ENCODE results near the gene MYMK. TPM values are rescaled to one million over a fixed set of nuclear protein-coding genes. Genes with fewer than 3 reads are reported as not detected.

MYMK gene
- total and polyA plus RNA-seq, 2 experiments from 2014 or later, result not detected

DNA sequence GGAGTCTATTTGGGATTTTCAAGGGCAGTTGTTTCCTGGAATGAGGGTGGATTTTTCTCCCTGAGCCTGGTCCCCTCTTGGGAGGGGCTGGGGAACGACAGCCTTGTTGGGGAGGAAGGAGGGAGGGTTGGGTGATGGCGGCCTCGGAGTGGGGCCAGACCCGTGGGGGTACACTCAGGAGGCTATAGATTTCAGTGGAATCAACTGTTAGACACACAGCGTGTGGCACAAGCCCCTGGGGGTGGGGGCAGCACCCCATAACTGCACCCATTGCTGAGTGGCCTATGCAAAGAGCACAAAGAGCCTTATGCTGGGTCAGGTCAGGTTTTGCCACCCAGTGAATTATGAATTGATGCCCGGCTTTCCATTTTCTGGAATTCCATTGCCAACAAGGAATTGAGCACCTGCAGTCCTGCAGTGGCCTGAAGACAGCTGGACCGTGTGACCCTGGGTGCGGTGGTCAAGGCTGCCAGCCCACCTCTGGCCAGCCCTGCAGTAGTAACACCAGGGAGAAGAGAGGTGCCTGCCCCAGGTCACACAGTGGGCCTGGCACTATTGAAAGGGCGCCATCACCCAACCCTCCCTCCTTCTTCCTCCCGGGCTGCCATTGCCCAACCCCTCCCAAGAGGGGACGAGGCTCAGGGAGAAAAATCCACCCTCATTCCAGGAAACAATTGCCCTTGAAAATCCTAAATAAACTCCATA lies 8.4 kb downstream of the MYMK start:
- no peaks in the 10 kb centered on the region for H3K79me2 ChIP-seq (replicated peaks; ENCODE audit: insufficient read depth)
- DNase-seq (ENCODE audit: low spot score), result no peak
- H3K4me2 ChIP-seq, result no peak overlapping the region
- no peak overlapping the region for H3K4me3 ChIP-seq
- no peaks in the 10 kb centered on the region for H3K4me1 ChIP-seq (ENCODE audit: insufficient read depth)
- peaks cover 5% of the 10 kb centered on the region; the same call in 1 of the 2 replicates for H3F3A ChIP-seq (replicated peaks; ENCODE audit: low read depth)
- H2AFZ ChIP-seq, result no peak overlapping the region
- Mint-ChIP-seq H3K27me3 (ENCODE audit: insufficient read depth, low read depth, poor library complexity) (peaks cover 8% of the 10 kb centered on the region), H3K36me3 (ENCODE audit: low read depth) (no peaks in the 10 kb centered on the region), H3K27ac (no peak overlapping the region), H3K4me3 (no peak overlapping the region; the same call in 2 of the 3 replicates), H3K9me3 (no peaks in the 10 kb centered on the region; the same call in 2 of the 3 replicates), H3K4me1 (peaks cover 3% of the 10 kb centered on the region; the same call in 2 of the 3 replicates)
- no peak for TF ChIP-seq JUNB (IDR thresholded peaks at IDR 0.05; ENCODE audit: unreplicated experiment)
- TF ChIP-seq NANOG (IDR thresholded peaks at IDR 0.05; ENCODE audit: borderline replicate concordance), result no peak
- no peak for TF ChIP-seq STAT1 (IDR thresholded peaks at IDR 0.05; ENCODE audit: unreplicated experiment)
- TF ChIP-seq ZNF114 (CRISPR knock-in tag; IDR thresholded peaks at IDR 0.05), result no peak
- TF ChIP-seq, protein P1, sequence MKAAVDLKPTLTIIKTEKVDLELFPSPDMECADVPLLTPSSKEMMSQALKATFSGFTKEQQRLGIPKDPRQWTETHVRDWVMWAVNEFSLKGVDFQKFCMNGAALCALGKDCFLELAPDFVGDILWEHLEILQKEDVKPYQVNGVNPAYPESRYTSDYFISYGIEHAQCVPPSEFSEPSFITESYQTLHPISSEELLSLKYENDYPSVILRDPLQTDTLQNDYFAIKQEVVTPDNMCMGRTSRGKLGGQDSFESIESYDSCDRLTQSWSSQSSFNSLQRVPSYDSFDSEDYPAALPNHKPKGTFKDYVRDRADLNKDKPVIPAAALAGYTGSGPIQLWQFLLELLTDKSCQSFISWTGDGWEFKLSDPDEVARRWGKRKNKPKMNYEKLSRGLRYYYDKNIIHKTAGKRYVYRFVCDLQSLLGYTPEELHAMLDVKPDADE (IDR thresholded peaks at IDR 0.05), result no peak
- no peak for TF ChIP-seq CREB1 (CRISPR knock-in tag; IDR thresholded peaks at IDR 0.05; ENCODE audit: low read depth)
- TF ChIP-seq EZH2phosphoT487 (IDR thresholded peaks at IDR 0.05; ENCODE audit: unreplicated experiment), result no peak
- TF ChIP-seq, protein P2, sequence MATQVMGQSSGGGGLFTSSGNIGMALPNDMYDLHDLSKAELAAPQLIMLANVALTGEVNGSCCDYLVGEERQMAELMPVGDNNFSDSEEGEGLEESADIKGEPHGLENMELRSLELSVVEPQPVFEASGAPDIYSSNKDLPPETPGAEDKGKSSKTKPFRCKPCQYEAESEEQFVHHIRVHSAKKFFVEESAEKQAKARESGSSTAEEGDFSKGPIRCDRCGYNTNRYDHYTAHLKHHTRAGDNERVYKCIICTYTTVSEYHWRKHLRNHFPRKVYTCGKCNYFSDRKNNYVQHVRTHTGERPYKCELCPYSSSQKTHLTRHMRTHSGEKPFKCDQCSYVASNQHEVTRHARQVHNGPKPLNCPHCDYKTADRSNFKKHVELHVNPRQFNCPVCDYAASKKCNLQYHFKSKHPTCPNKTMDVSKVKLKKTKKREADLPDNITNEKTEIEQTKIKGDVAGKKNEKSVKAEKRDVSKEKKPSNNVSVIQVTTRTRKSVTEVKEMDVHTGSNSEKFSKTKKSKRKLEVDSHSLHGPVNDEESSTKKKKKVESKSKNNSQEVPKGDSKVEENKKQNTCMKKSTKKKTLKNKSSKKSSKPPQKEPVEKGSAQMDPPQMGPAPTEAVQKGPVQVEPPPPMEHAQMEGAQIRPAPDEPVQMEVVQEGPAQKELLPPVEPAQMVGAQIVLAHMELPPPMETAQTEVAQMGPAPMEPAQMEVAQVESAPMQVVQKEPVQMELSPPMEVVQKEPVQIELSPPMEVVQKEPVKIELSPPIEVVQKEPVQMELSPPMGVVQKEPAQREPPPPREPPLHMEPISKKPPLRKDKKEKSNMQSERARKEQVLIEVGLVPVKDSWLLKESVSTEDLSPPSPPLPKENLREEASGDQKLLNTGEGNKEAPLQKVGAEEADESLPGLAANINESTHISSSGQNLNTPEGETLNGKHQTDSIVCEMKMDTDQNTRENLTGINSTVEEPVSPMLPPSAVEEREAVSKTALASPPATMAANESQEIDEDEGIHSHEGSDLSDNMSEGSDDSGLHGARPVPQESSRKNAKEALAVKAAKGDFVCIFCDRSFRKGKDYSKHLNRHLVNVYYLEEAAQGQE (IDR thresholded peaks at IDR 0.05; ENCODE audit: unreplicated experiment), result no peak
- TF ChIP-seq EZH2 (IDR thresholded peaks at IDR 0.05; ENCODE audit: low read depth, unreplicated experiment), result no peak
- TF ChIP-seq, protein P3, sequence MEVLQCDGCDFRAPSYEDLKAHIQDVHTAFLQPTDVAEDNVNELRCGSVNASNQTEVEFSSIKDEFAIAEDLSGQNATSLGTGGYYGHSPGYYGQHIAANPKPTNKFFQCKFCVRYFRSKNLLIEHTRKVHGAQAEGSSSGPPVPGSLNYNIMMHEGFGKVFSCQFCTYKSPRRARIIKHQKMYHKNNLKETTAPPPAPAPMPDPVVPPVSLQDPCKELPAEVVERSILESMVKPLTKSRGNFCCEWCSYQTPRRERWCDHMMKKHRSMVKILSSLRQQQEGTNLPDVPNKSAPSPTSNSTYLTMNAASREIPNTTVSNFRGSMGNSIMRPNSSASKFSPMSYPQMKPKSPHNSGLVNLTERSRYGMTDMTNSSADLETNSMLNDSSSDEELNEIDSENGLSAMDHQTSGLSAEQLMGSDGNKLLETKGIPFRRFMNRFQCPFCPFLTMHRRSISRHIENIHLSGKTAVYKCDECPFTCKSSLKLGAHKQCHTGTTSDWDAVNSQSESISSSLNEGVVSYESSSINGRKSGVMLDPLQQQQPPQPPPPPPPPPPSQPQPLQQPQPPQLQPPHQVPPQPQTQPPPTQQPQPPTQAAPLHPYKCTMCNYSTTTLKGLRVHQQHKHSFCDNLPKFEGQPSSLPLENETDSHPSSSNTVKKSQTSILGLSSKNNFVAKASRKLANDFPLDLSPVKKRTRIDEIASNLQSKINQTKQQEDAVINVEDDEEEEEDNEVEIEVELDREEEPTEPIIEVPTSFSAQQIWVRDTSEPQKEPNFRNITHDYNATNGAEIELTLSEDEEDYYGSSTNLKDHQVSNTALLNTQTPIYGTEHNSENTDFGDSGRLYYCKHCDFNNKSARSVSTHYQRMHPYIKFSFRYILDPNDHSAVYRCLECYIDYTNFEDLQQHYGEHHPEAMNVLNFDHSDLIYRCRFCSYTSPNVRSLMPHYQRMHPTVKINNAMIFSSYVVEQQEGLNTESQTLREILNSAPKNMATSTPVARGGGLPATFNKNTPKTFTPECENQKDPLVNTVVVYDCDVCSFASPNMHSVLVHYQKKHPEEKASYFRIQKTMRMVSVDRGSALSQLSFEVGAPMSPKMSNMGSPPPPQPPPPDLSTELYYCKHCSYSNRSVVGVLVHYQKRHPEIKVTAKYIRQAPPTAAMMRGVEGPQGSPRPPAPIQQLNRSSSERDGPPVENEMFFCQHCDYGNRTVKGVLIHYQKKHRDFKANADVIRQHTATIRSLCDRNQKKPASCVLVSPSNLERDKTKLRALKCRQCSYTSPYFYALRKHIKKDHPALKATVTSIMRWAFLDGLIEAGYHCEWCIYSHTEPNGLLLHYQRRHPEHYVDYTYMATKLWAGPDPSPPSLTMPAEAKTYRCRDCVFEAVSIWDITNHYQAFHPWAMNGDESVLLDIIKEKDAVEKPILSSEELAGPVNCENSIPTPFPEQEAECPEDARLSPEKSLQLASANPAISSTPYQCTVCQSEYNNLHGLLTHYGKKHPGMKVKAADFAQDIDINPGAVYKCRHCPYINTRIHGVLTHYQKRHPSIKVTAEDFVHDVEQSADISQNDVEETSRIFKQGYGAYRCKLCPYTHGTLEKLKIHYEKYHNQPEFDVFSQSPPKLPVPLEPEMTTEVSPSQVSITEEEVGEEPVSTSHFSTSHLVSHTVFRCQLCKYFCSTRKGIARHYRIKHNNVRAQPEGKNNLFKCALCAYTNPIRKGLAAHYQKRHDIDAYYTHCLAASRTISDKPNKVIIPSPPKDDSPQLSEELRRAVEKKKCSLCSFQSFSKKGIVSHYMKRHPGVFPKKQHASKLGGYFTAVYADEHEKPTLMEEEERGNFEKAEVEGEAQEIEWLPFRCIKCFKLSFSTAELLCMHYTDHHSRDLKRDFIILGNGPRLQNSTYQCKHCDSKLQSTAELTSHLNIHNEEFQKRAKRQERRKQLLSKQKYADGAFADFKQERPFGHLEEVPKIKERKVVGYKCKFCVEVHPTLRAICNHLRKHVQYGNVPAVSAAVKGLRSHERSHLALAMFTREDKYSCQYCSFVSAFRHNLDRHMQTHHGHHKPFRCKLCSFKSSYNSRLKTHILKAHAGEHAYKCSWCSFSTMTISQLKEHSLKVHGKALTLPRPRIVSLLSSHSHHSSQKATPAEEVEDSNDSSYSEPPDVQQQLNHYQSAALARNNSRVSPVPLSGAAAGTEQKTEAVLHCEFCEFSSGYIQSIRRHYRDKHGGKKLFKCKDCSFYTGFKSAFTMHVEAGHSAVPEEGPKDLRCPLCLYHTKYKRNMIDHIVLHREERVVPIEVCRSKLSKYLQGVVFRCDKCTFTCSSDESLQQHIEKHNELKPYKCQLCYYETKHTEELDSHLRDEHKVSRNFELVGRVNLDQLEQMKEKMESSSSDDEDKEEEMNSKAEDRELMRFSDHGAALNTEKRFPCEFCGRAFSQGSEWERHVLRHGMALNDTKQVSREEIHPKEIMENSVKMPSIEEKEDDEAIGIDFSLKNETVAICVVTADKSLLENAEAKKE (CRISPR knock-in tag; IDR thresholded peaks at IDR 0.05), result no peak
- TF ChIP-seq ZNF331 (CRISPR knock-in tag; IDR thresholded peaks at IDR 0.05; ENCODE audit: low read depth), result no peak
- TF ChIP-seq POLR2AphosphoS5 (IDR thresholded peaks at IDR 0.05; ENCODE audit: low read depth), result no peak
- TF ChIP-seq, protein P4, sequence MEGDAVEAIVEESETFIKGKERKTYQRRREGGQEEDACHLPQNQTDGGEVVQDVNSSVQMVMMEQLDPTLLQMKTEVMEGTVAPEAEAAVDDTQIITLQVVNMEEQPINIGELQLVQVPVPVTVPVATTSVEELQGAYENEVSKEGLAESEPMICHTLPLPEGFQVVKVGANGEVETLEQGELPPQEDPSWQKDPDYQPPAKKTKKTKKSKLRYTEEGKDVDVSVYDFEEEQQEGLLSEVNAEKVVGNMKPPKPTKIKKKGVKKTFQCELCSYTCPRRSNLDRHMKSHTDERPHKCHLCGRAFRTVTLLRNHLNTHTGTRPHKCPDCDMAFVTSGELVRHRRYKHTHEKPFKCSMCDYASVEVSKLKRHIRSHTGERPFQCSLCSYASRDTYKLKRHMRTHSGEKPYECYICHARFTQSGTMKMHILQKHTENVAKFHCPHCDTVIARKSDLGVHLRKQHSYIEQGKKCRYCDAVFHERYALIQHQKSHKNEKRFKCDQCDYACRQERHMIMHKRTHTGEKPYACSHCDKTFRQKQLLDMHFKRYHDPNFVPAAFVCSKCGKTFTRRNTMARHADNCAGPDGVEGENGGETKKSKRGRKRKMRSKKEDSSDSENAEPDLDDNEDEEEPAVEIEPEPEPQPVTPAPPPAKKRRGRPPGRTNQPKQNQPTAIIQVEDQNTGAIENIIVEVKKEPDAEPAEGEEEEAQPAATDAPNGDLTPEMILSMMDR (conservative IDR thresholded peaks at IDR 0.05; ENCODE audit: low read depth in 2 of 2), result no peak
- H3K36me3 ChIP-seq (ENCODE audit: insufficient read depth), result no peaks in the 10 kb centered on the region
- no peaks in the 10 kb centered on the region for H3K9me2 ChIP-seq (ENCODE audit: insufficient read depth)
- H4K20me1 ChIP-seq (replicated peaks; ENCODE audit: insufficient read depth), result no peaks in the 10 kb centered on the region
- no peak for ATAC-seq
- H3K27me3 ChIP-seq (ENCODE audit: insufficient read depth), result no peaks in the 10 kb centered on the region
- H3K27ac ChIP-seq (ENCODE audit: low read depth), result no peak overlapping the region

All from GM23338 (cell line).